WERI-Rb-1 (cell line): ENCODE measurements around the gene IMMP2L.
"Not testable (repeated sequence)": the region's sequence is repeated elsewhere in the genome, so short reads cannot be mapped to it uniquely, and the experiment has no call there.

Source experiments
- DNase-seq: peaks from one replicate; pipeline ENCODE4 v3.0.0-alpha.2; 2020
- H3K27ac ChIP-seq: fragments of 250-450 bp; sonication (Bioruptor Pico); 2 replicates; pipeline ENCODE4 v1.5.1; 2020; ENCODE audit warnings: mild to moderate bottlenecking, moderate library complexity
- H3K27me3 ChIP-seq: fragments of 250-450 bp; sonication (Bioruptor Pico); 2 replicates; pipeline ENCODE4 v1.5.1; 2021; ENCODE audit warnings: mild to moderate bottlenecking, low read depth, moderate library complexity; ENCODE audit not compliant: insufficient read depth, severe bottlenecking
- H3K36me3 ChIP-seq: fragments of 250-450 bp; sonication (Bioruptor Pico); 2 replicates; pipeline ENCODE4 v1.5.1; 2020; ENCODE audit warnings: mild to moderate bottlenecking, moderate library complexity
- H3K4me3 ChIP-seq: 2 replicates; pipeline ENCODE4 v1.5.1; 2011; ENCODE audit warnings: low read depth, mild to moderate bottlenecking, control low read depth, low read length
- H3K9me3 ChIP-seq: fragments of 250-450 bp; sonication (Bioruptor Pico); 2 replicates; pipeline ENCODE4 v1.5.1; 2021; ENCODE audit warnings: mild to moderate bottlenecking, moderate library complexity; ENCODE audit not compliant: severe bottlenecking
- CTCF ChIP-seq: IDR thresholded peaks from 2 replicates; pipeline ENCODE4 v1.5.1; 2011; ENCODE audit warnings: low read depth, mild to moderate bottlenecking, control low read depth, inconsistent platforms, low read length

The IMMP2L gene

GRCh38 chr7:110943701-110944345 is 618.5 kb downstream of the IMMP2L start:
- no peaks in the 10 kb centered on the region for H3K9me3 ChIP-seq
- no peak overlapping the region for H3K27ac ChIP-seq
- H3K36me3 ChIP-seq: no peaks in the 10 kb centered on the region
- no peak for TF ChIP-seq CTCF
- no peak for DNase-seq
- H3K4me3 ChIP-seq: no peak overlapping the region
- no peaks in the 10 kb centered on the region for H3K27me3 ChIP-seq

DNA sequence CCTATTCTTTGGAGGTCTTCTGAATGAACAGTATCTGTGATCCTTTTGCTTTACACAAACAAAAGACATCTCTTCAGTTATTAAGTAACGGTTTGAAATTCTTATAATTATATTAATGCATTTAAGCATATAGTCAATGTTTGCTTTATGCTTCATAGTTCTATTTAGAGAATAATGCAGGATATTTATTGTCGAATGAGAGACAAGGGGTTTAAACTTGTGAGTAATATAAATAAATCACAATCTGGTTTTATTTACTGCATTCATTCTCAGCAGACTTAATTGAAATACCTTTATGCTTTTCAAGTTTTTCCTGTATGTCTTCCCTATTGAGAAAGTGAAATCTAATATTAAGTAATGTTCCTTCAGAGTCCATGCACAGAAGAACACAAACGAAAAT is 620.9 kb downstream of the IMMP2L start:
- H3K27ac ChIP-seq: no peak overlapping the region
- H3K27me3 ChIP-seq: no peaks in the 10 kb centered on the region
- TF ChIP-seq CTCF: no peak
- H3K9me3 ChIP-seq: no peaks in the 10 kb centered on the region
- H3K36me3 ChIP-seq: no peaks in the 10 kb centered on the region
- H3K4me3 ChIP-seq: no peak overlapping the region
- no peak for DNase-seq

- TF ChIP-seq CTCF: no peak
- DNase-seq: no peak
- H3K36me3 ChIP-seq: no peaks in the 10 kb centered on the region
Observed at GRCh38 chr7:110940756-110941155, 621.5 kb downstream of the IMMP2L start.

GRCh38 chr7:110938165-110938564 is 624.1 kb downstream of the IMMP2L start:
- DNase-seq: no peak
- no peaks in the 10 kb centered on the region for H3K9me3 ChIP-seq
- no peak overlapping the region for H3K4me3 ChIP-seq
- no peak overlapping the region for H3K27ac ChIP-seq
- no peaks in the 10 kb centered on the region for H3K36me3 ChIP-seq
- no peak for TF ChIP-seq CTCF
- H3K27me3 ChIP-seq: no peaks in the 10 kb centered on the region

More at GRCh38 chr7:110940756-110941155, 621.5 kb downstream of the IMMP2L start:
- Histone ChIP-seq H3K4me3 (no peak overlapping the region), H3K9me3 (no peaks in the 10 kb centered on the region), H3K27me3 (no peaks in the 10 kb centered on the region), H3K27ac (no peak overlapping the region)

- not testable (repeated sequence) for H3K27me3 ChIP-seq, DNase-seq, H3K27ac ChIP-seq, H3K4me3 ChIP-seq, H3K36me3 ChIP-seq, H3K9me3 ChIP-seq
Observed at GRCh38 chr7:110936665-110937064, 625.6 kb downstream of the IMMP2L start.

GRCh38 chr7:110929480-110930249 is 632.6 kb downstream of the IMMP2L start:
- no peaks in the 10 kb centered on the region for H3K9me3 ChIP-seq
- H3K27ac ChIP-seq: no peak overlapping the region
- no peak overlapping the region for H3K4me3 ChIP-seq
- H3K27me3 ChIP-seq: no peaks in the 10 kb centered on the region
- TF ChIP-seq CTCF: no peak
- H3K36me3 ChIP-seq: no peaks in the 10 kb centered on the region
- no peak for DNase-seq
